Tracheal epithelial cell (primary cell): ENCODE data around the gene RNF167. TPM values are rescaled to one million over a fixed set of nuclear protein-coding genes. Genes with fewer than 3 reads are reported as not detected.

Experiments used
- total RNA-seq: library from RNA; depleted of rRNA; stranded (reverse); fragments of >200 nt; gene quantifications from 2 replicates; pipeline ENCODE4 v1.2.1, GENCODE V29; 2014

RNF167 gene
- 24.5 and 26.0 TPM in 2 replicates for total RNA-seq

DNA sequence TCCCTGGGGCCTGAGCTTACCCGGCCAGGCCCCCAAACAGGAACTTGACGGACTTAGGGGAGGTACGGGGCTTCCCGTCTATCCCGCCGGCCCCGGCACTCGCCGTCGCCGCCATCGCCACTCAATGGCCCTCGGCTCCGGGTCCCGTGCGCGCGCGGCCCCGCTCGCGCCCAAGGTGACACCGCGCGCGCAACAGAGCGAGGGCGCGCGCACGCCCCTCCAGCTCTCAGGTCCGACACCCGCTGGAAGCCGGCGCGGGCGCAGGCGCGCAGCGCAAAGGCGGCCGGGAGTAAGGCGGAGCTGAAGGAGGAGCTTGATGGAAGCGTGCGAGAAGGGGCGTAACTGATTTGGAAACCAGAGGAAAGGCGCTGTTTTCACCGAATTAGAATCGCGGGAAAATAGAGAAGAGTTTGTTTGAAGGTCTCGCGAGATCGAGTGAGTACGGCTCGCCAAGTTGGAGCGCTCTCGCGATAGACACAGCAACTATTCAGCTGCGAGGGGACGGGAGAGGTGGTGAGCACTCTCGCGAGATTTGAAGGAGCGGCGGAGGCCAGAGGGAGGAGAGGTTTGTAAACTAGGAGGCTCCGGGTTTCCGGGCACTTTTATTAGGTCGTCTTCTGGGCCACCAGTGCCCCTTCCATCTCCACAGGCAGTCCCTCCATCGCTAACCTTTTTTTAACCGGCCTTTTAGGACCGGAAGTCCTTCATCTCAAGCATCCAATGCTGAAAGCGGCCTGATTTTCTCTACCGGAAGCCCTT lies at the start of gene RNF167, which contains the start of gene SLC25A11:
RNF167 (plus strand) TSS at position 473 of the 759 bp plus-strand sequence. CDS start 642 bp downstream, outside the sequence.
SLC25A11 (minus strand) TSS at position 251 of the 759 bp plus-strand sequence; CDS start at position 115, 136 bp downstream.

GRCh38 chr17:4899341-4900230 lies 40.5 kb upstream of the RNF167 start, which contains the start of gene C17orf107:
TSS of gene C17orf107 (plus strand) at chr17:4899536. CDS start at chr17:4899763, 227 bp downstream.

DNA sequence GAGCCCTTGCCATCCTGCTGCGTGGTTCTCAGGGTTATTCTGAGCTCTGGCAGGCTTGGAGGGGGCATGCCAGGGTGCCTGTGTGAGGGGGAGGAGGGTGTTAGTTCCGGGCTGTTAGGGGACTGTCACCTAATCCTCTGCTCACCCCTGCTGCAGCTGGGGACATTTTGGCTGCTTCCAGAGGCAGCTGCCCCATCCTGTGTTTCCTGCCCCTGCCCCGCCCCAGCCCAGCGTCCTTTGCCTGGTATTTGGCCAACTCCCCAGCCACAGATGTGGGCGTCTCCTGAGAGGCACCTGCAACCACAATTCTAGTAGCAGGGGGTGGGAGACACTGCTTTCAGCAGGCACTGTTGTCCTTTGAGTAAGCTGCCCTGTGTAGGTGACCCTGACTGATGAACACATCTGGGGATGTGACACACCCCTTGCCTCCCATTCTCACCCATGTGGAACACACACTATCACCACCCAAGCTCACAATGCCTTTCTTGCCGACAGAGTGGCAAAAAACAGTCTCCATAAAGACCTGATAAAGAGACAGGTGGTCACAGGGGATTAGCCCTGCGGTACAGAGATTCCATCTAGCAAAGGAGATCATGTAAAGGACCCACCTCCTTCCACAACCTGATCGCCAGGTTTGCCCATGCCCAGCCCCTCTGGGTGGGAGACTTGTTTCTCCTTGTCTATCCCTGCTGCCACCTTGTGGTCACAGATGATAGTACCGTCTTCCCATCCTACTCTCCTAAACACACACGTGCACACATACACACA lies 36.8 kb upstream of the RNF167 start, which contains the start of gene CHRNE:
CHRNE (minus strand) TSS at position 48 of the 768 bp plus-strand sequence; CDS start at position 13, 35 bp downstream.

GRCh38 chr17:4931963-4932362 lies 8.1 kb upstream of the RNF167 start, which contains the start of gene GP1BA:
TSS of gene GP1BA (plus strand) at chr17:4932277. CDS start at chr17:4932605, 328 bp downstream.

GRCh38 chr17:4948166-4948930 lies 8.3 kb downstream of the RNF167 start, which contains the start of gene PFN1:
TSS of gene PFN1 (minus strand) at chr17:4948530. CDS start at chr17:4948394, 136 bp downstream.

DNA sequence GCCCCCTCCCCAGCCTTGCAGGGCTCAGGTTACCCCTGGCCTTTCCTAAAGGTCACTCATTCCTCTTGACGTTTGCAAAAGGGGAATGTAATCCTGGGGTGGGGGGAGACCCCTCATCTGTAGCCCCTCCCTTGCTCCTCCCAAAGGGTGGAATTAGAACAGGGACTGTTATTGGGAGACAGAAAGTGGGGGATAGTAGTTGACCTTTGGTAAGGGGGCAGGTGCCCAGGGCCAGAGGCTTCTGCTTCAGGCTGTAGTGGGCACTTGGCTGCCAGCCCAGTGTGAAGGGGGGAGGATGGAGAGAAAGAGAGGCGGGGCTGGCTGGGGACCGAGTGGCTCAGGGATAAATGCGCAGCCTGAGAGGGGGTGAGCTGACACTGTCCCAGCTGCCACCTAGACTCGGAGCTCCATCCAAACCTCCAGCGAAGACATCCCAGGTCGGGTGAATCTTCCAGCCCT lies 10.7 kb downstream of the RNF167 start, which contains the start of gene ENO3:
ENO3 (plus strand) TSS at position 374 of the 459 bp plus-strand sequence. CDS start 711 bp downstream, outside the sequence.

DNA sequence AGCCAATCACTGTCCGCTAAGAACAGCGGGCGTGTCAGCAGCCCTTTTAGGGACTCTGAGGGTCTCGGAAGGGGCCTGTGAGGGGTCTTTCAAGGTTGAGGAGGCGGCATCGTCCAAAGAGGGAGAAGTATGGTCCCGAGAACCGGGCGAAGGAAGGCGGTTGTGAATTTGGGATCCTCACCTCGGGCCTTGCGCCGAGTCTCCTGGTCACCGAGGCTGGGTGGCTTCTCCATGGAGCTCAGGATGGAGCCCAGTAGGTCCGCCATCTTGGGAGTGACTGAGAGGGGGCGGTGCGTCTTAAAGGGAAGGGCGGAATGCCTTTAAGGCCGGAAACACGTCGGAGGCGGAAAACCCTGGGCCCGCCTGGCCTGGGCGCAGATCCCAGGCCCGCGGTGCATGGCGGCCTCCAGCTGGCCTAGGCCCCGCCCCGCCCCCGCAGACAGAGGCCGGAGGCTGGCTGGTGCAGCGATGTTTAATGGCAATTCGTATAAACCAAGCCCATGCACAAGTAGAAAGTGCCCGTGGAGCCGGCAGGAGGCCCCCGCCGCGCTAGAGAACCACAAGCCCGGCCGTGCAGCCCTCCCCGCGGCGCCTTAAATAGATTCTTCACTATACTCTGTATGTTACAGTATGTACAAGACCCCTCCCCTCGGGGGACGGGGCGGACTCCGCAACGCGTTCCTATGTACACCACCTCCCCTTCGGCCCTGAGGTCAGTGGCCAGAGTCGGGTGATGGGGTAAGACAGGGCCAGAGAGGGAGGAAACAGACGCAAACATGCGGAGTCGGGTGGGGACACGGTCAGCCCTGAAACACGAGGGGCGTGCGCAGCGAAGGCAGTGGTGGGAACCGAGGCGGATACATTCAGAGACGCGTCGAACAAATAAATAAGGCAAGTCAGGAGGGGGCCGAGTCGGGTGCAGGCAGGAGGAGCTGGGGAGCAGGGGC lies 27.7 kb downstream of the RNF167 start, which contains the start of gene SPAG7:
SPAG7 (minus strand) TSS at position 279 of the 947 bp plus-strand sequence; CDS start at position 266, 13 bp downstream.

GRCh38 chr17:4986951-4987766 lies 47.1 kb downstream of the RNF167 start, which contains the start of gene CAMTA2:
TSS of gene CAMTA2 (minus strand) at chr17:4987675. CDS start at chr17:4986222, 1,453 bp downstream.

Other genes with a start within 250 kb of the RNF167 start
- 30.9 and 36.4 TPM in 2 replicates for gene PELP1, start 236.1 kb upstream of the RNF167 start, total RNA-seq
- gene ARRB2, start 229.6 kb upstream of the RNF167 start, total RNA-seq: 3.1 and 5.3 TPM in 2 replicates
- 12.6 and 13.5 TPM in 2 replicates for gene MED11, start 208.8 kb upstream of the RNF167 start, total RNA-seq
- gene ZMYND15, start 200.4 kb upstream of the RNF167 start, total RNA-seq: 0.21 and 1.2 TPM in 2 replicates
- 13.9 and 42.2 TPM in 2 replicates for gene CXCL16, start 200.3 kb upstream of the RNF167 start, total RNA-seq
- not detected in 2 replicates for gene TM4SF5, start 168.4 kb upstream of the RNF167 start, total RNA-seq
- 0.72 and 1.1 TPM in 2 replicates for gene VMO1, start 153.9 kb upstream of the RNF167 start, total RNA-seq
- not detected in 2 replicates for gene GLTPD2, start 151.3 kb upstream of the RNF167 start, total RNA-seq
- 121 and 163 TPM in 2 replicates for gene PSMB6, start 144.1 kb upstream of the RNF167 start, total RNA-seq
- gene PLD2, start 133.1 kb upstream of the RNF167 start, total RNA-seq: 15.3 and 25.8 TPM in 2 replicates
- 55.7 and 77.2 TPM in 2 replicates for gene MINK1, start 106.9 kb upstream of the RNF167 start, total RNA-seq
- 1.7 and 2.9 TPM in 2 replicates for gene C17orf107, start 40.7 kb upstream of the RNF167 start, total RNA-seq
- gene CHRNE, start 37.2 kb upstream of the RNF167 start, total RNA-seq: 0.24 and 0.64 TPM in 2 replicates
- gene GP1BA, start 8.0 kb upstream of the RNF167 start, total RNA-seq: not detected in 2 replicates
- 65.4 and 88.4 TPM in 2 replicates for gene SLC25A11, start 222 bp upstream of the RNF167 start, total RNA-seq
- gene PFN1, start 8.3 kb downstream of the RNF167 start, total RNA-seq: 382 and 601 TPM in 2 replicates
- gene ENO3, start 10.9 kb downstream of the RNF167 start, total RNA-seq: 1.5 and 3.9 TPM in 2 replicates
- 34.7 and 38.2 TPM in 2 replicates for gene SPAG7, start 27.5 kb downstream of the RNF167 start, total RNA-seq
- 4.5 and 5.3 TPM in 2 replicates for gene CAMTA2, start 47.4 kb downstream of the RNF167 start, total RNA-seq
- 0.21 TPM in 1 of 2 replicates, not detected in the other for gene INCA1, start 57.3 kb downstream of the RNF167 start, total RNA-seq
- gene KIF1C, start 57.7 kb downstream of the RNF167 start, total RNA-seq: 103 and 111 TPM in 2 replicates
- gene SLC52A1, start 95.2 kb downstream of the RNF167 start, total RNA-seq: 0.48 and 1.7 TPM in 2 replicates
- gene ZFP3, start 138.2 kb downstream of the RNF167 start, total RNA-seq: 0.43 and 0.48 TPM in 2 replicates
- gene ZNF232, start 171.6 kb downstream of the RNF167 start, total RNA-seq: 5.3 and 5.5 TPM in 2 replicates
- not detected in 2 replicates for gene USP6, start 175.8 kb downstream of the RNF167 start, total RNA-seq